ENCODE data around the gene SUN2. TPM values are rescaled to one million over a fixed set of nuclear protein-coding genes. Genes with fewer than 3 reads are reported as not detected.

Gene SUN2
- total and polyA plus RNA-seq, 9 of the 15 experiments (the other 6 are each of a cell fraction or from before 2014, with no cell fraction given) = 0.11 to 42.6 (median 16.7) TPM

DNA sequence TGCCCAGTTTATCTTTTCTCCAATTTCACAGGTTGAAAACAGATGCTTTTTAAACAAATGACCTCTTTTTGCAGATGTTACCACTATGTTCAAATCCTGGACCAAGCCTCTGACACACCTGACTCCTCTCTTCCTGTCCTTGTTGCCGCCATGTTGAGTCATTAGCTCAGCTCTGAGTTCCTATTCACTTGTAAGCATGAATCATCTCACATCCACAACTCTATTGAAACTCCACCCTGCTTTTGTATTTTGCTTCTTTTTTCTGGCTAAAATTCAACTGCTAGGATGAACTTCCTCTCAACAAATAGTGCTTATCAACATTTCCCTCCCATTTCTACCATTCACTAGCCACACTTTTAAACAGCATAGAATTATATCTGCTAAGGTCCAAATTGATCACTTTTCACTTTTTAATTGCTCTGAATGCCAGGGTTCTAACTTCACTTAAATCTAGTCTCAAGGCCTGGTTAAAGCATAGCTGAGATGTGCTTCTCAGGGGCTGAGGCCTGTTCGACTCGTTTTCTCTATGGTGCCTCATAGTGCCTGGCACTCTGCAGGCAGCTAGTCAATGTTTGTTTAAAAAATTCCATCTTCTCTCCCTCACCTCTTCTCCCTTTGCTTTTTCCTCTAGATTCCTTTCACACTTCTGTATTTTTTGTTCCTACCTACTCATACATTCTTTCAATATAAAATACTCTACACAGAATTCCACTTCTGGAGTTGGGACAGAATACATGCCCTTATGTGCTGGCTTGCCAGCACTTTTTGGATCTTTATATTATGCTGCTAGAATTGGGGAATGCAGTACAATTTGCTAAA, 59.0 kb downstream of the SUN2 start (continued):
- TF ChIP-seq, protein P1, sequence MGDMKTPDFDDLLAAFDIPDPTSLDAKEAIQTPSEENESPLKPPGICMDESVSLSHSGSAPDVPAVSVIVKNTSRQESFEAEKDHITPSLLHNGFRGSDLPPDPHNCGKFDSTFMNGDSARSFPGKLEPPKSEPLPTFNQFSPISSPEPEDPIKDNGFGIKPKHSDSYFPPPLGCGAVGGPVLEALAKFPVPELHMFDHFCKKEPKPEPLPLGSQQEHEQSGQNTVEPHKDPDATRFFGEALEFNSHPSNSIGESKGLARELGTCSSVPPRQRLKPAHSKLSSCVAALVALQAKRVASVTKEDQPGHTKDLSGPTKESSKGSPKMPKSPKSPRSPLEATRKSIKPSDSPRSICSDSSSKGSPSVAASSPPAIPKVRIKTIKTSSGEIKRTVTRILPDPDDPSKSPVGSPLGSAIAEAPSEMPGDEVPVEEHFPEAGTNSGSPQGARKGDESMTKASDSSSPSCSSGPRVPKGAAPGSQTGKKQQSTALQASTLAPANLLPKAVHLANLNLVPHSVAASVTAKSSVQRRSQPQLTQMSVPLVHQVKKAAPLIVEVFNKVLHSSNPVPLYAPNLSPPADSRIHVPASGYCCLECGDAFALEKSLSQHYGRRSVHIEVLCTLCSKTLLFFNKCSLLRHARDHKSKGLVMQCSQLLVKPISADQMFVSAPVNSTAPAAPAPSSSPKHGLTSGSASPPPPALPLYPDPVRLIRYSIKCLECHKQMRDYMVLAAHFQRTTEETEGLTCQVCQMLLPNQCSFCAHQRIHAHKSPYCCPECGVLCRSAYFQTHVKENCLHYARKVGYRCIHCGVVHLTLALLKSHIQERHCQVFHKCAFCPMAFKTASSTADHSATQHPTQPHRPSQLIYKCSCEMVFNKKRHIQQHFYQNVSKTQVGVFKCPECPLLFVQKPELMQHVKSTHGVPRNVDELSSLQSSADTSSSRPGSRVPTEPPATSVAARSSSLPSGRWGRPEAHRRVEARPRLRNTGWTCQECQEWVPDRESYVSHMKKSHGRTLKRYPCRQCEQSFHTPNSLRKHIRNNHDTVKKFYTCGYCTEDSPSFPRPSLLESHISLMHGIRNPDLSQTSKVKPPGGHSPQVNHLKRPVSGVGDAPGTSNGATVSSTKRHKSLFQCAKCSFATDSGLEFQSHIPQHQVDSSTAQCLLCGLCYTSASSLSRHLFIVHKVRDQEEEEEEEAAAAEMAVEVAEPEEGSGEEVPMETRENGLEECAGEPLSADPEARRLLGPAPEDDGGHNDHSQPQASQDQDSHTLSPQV (IDR thresholded peaks at IDR 0.05) = 0 out of 2 replicates have a peak, but pooled peaks have one; percentile 17
- TF ChIP-seq HDAC6 (IDR thresholded peaks at IDR 0.05; ENCODE audit: low read depth, low read length) (no peak), RBBP5 (IDR thresholded peaks at IDR 0.05; ENCODE audit: borderline replicate concordance, insufficient read depth, low read length, poor library complexity, severe bottlenecking) (peak; percentile 3), ZNF699 (CRISPR knock-in tag; IDR thresholded peaks at IDR 0.05; ENCODE audit: insufficient replicate concordance) (no peak), BRD4 (IDR thresholded peaks at IDR 0.05) (no peak), STAG1 (CRISPR knock-in tag; IDR thresholded peaks at IDR 0.05; ENCODE audit: borderline replicate concordance) (no peak), JUND (IDR thresholded peaks at IDR 0.05; ENCODE audit: borderline replicate concordance, low read depth, low read length) (peak; percentile 52; the same call in 1 of the 2 replicates), JUND (tag; IDR thresholded peaks at IDR 0.05; ENCODE audit: borderline replicate concordance, low read depth, low read length) (peak; percentile 40; the same call in 1 of the 3 replicates), SNRNP70 (optimal IDR thresholded peaks at IDR 0.05; ENCODE audit: low read depth, low read length) (no peak), LCOR (CRISPR knock-in tag; IDR thresholded peaks at IDR 0.05) (no peak), KLF1 (tag; IDR thresholded peaks at IDR 0.05) (no peak), FOSL1 (tag; conservative IDR thresholded peaks at IDR 0.05) (peak; percentile 72)
- TF ChIP-seq, protein P2, sequence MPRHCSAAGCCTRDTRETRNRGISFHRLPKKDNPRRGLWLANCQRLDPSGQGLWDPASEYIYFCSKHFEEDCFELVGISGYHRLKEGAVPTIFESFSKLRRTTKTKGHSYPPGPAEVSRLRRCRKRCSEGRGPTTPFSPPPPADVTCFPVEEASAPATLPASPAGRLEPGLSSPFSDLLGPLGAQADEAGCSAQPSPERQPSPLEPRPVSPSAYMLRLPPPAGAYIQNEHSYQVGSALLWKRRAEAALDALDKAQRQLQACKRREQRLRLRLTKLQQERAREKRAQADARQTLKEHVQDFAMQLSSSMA (CRISPR knock-in tag; IDR thresholded peaks at IDR 0.05) = no peak
- TF ChIP-seq, protein P3, sequence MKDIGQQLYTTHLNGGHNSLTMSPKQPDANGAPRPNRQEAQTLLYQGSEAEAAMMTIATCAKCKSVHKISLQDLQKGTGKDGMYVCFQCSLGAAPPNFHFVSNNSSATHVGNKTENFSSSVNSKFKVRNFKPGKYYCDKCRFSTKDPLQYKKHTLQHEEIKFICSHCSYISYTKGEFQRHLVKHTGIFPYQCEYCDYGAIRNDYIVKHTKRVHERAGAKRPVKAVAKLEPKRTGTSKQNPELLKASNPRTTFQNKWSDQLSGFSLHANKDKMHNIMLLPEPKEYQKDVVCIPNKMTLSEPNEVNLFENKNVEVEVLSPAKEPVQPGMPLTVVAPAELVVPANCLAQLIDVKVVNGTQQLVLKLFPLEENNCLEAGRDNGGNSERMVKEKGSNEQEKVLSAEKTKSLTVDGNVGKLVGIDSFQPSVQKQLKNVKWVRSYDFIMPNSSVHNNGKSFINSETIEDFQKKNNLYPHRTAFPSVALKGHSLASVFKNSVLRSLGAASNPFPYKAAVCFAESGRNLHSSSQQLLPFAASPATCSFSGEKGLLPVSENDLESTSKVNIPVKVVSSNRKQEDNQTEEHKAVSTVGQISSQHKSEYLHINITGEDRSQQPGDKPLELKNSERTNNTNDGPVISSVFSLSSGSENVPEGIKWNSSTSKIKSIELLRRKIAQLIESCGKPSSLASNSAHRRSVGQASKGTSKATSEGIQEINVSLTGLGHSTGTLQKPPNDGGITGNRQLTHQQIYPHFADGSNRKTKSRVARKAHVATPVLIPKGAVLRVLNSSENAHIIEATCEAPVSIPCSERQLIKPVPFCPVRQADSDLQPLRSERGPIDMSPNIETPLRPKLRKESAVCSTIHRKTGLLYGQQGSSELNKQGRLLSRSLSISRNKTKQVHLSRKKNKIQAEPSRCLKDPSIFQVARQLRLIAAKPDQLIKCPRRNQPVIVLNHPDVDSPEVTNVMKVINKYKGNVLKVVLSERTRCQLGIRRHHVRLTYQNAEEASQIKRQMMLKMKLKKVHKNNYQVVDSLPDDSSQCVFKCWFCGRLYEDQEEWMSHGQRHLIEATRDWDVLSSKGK (CRISPR knock-in tag; IDR thresholded peaks at IDR 0.05) = no peak
- TF ChIP-seq, protein P4, sequence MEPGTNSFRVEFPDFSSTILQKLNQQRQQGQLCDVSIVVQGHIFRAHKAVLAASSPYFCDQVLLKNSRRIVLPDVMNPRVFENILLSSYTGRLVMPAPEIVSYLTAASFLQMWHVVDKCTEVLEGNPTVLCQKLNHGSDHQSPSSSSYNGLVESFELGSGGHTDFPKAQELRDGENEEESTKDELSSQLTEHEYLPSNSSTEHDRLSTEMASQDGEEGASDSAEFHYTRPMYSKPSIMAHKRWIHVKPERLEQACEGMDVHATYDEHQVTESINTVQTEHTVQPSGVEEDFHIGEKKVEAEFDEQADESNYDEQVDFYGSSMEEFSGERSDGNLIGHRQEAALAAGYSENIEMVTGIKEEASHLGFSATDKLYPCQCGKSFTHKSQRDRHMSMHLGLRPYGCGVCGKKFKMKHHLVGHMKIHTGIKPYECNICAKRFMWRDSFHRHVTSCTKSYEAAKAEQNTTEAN (CRISPR knock-in tag; IDR thresholded peaks at IDR 0.05) = no peak
